Thyroid gland (tissue), 4 donors: ENCODE measurements around the gene TAF6. TPM values are rescaled to one million over a fixed set of nuclear protein-coding genes. Genes with fewer than 3 reads are reported as not detected.

Experiments
- DNase-seq, 2 donors: peaks; one replicate each; pipeline ENCODE4 v3.0.0-alpha.2; 2019
- H3K27ac ChIP-seq, 3 donors: fragments of 200-600 bp; sonication (generic); 1 replicate in 2 of 3; 2 replicates in 1 of 3; pipeline ENCODE4 v1.5.1; 2016 to 2019; ENCODE audit warnings: mild to moderate bottlenecking in 1 of 3, moderate library complexity in 1 of 3
- H3K27me3 ChIP-seq: fragments of 200-600 bp; sonication (generic); one replicate; pipeline ENCODE4 v1.5.1; 2019
- H3K36me3 ChIP-seq, 2 donors: fragments of 200-600 bp; sonication (generic); one replicate each; pipeline ENCODE4 v1.5.1; 2016 to 2019
- H3K4me1 ChIP-seq, 2 donors: fragments of 200-600 bp; sonication (generic); one replicate each; pipeline ENCODE4 v1.5.1; 2017 to 2019
- H3K4me3 ChIP-seq, 3 donors: fragments of 200-600 bp; sonication (generic); replicated peaks in 1 of 3; 1 replicate in 2 of 3; 2 replicates in 1 of 3; pipeline ENCODE4 v1.5.1; 2016; ENCODE audit warnings: mild to moderate bottlenecking in 1 of 3
- H3K9me3 ChIP-seq: fragments of 200-600 bp; sonication (generic); one replicate; pipeline ENCODE4 v1.5.1; 2017
- CTCF ChIP-seq, 6 experiments: fragments of 200-600 bp in 3 of 6; fragments of 450-650 bp in 3 of 6; sonication (generic) in 3 of 6; IDR thresholded peaks; one replicate each; pipeline ENCODE4 v1.5.1; 2016 to 2019; ENCODE audit warnings: antibody characterized with exemption in 6 of 6, mild to moderate bottlenecking in 2 of 6, inconsistent platforms in 1 of 6, moderate library complexity in 1 of 6
- POLR2A ChIP-seq, 2 donors: fragments of 450-650 bp; IDR thresholded peaks; one replicate each; pipeline ENCODE4 v1.6.1; 2017; ENCODE audit warnings: antibody characterized with exemption in 2 of 2, mild to moderate bottlenecking in 2 of 2, moderate library complexity in 1 of 2
- WGBS, 2 donors: methylation state at CpG; one replicate each; pipeline ENCODE4 v1.1.5; 2017; 5-methylcytosine and 5-hydroxymethylcytosine counted together
- intact Hi-C: fragments of 100-400 bp; cut with DNase I; formaldehyde crosslinking; loops from one replicate; pipeline ENCODE4 v1.15.1; 2023
- total RNA-seq, 4 donors: library from RNA; depleted of rRNA; stranded (reverse); fragments of >200 nt; gene quantifications; one replicate each; pipeline ENCODE4 v1.2.3, GENCODE V29; 2016

Gene TAF6
- total RNA-seq, 4 donors from 2014 or later: 50.3 to 104 (median 85.2) TPM

DNA sequence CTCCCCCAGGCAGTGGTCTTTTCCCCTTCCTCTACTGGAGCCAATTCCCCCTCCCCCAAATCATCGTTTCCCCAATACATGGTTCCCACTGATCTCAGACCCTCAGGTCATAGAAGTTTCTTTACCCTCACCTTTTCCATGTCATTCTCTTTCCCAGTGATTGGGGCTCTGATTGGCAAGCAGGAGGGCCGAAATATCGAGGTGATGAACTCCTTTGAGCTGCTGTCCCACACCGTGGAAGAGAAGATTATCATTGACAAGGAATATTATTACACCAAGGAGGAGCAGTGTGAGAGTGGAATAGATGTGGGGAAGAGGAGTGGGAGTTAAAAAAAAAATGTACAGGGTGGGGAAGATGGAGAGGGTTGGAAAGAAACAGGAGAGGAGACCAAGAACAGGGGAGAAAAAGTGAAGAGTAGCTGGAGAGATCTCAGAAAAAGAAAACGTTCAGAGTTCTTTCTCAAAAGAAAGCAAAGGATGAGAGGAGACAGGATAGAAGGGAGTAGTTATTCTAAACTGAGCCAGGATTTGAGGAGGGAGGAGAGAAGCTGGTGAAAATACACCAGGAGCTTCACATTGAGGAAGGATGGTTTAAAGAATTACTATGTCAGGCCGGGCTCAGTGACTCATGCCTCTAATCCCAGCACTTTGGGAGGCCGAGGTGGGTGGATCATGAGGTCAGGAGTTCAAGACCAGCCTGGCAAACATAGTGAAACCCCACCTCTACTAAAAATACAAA, 29.5 kb downstream of the TAF6 start:
- peaks cover 0 to 17% of the 10 kb centered on the region in 2 donors for H3K4me1 ChIP-seq
- peaks cover 34 to 38% of the 10 kb centered on the region in 2 donors for H3K36me3 ChIP-seq
- H3K27ac ChIP-seq: peak overlapping the region in 2 of 3 donors; percentile 83 to 88
- no peaks in the 10 kb centered on the region for H3K9me3 ChIP-seq
- DNase-seq: no peak
- H3K27me3 ChIP-seq: no peaks in the 10 kb centered on the region
- peak overlapping the region in 2 of 3 donors; percentile 28 to 72 for H3K4me3 ChIP-seq
- intact Hi-C loops: loop anchor here (5.0 kb wide), 1 partner anchor 38 kb away; the partner anchor contains the start of gene MBLAC1
- WGBS, 2 donors: 43 to 44% methylated on average over 7 of the region's 7 CpGs
- TF ChIP-seq POLR2A (IDR thresholded peaks at IDR 0.05) (no peak), CTCF (IDR thresholded peaks at IDR 0.05) (no peak)

DNA sequence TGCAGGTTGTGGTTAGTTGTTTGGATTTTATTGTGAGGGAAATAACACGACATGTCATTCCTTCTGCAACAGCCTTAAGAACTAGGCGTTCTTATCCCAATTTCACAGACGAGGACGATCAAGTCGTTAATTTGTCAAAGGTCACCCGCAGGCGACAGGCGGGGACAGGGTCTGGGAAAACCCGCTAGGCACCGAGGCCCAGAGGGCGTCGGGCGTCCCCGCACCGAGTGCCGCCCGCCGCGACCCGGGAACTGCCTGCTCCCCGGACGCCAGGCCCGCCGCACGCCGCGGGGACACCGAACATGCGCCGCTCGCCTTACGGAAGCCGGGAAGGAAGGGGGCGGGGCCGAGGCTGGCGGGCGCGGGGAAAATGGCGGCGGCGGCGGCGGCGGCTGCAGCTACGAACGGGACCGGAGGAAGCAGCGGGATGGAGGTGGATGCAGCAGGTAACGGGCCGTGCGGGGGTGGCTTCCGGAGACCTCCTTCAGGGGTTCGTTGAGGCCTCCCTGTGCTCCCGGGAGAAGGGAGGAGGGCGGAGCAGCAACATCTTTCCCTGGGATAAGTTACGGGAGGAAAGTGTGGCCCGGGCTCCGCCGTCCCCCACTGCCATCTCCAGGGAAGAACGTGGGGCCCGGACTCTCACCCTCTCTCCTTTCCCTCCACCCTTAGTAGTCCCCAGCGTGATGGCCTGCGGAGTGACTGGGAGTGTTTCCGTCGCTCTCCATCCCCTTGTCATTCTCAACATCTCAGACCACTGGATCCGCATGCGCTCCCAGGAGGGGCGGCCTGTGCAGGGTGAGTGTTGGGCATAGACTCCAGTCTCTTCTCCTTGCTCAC, 30.3 kb downstream of the TAF6 start, which contains the start of gene COPS6:
COPS6 (plus strand) TSS at position 349 of the 837 bp plus-strand sequence; CDS start at position 371, 22 bp downstream.
- DNase-seq: peak; percentile 79 to 85
- peak within 1 kb of the TSS; percentile 83 to 88 (median 84) for H3K27ac ChIP-seq
- H3K4me3 ChIP-seq: peak within 1 kb of the TSS; percentile 28 to 79 (median 72)
- peaks cover 0 to 17% of the 10 kb centered on the region in 2 donors for H3K4me1 ChIP-seq
- WGBS, 2 donors: 0 to 1% methylated on average over 38 to 46 of the region's 68 CpGs
- H3K9me3 ChIP-seq: no peaks in the 10 kb centered on the region
- peaks cover 28 to 30% of the 10 kb centered on the region in 2 donors for H3K36me3 ChIP-seq
- intact Hi-C loops: no loop called here
- no peaks in the 10 kb centered on the region for H3K27me3 ChIP-seq
- TF ChIP-seq CTCF (IDR thresholded peaks at IDR 0.05): peak in 1 of 6 experiments; percentile 11
- peak; percentile 57 to 84 for TF ChIP-seq POLR2A (IDR thresholded peaks at IDR 0.05)

GRCh38 chr7:100088095-100088620, 31.0 kb downstream of the TAF6 start:
- WGBS, 2 donors: 69 to 71% methylated on average over 11 of the region's 11 CpGs
- peaks cover 0 to 17% of the 10 kb centered on the region in 2 donors for H3K4me1 ChIP-seq
- peaks cover 22 to 23% of the 10 kb centered on the region in 2 donors for H3K36me3 ChIP-seq
- H3K9me3 ChIP-seq: no peaks in the 10 kb centered on the region
- intact Hi-C loops: no loop called here
- peak overlapping the region; percentile 28 to 79 (median 72) for H3K4me3 ChIP-seq
- no peaks in the 10 kb centered on the region for H3K27me3 ChIP-seq
- TF ChIP-seq CTCF (IDR thresholded peaks at IDR 0.05) (no peak), POLR2A (IDR thresholded peaks at IDR 0.05) (no peak)
- peak; percentile 33 to 49 for DNase-seq
- peak overlapping the region; percentile 83 to 88 (median 84) for H3K27ac ChIP-seq

DNA sequence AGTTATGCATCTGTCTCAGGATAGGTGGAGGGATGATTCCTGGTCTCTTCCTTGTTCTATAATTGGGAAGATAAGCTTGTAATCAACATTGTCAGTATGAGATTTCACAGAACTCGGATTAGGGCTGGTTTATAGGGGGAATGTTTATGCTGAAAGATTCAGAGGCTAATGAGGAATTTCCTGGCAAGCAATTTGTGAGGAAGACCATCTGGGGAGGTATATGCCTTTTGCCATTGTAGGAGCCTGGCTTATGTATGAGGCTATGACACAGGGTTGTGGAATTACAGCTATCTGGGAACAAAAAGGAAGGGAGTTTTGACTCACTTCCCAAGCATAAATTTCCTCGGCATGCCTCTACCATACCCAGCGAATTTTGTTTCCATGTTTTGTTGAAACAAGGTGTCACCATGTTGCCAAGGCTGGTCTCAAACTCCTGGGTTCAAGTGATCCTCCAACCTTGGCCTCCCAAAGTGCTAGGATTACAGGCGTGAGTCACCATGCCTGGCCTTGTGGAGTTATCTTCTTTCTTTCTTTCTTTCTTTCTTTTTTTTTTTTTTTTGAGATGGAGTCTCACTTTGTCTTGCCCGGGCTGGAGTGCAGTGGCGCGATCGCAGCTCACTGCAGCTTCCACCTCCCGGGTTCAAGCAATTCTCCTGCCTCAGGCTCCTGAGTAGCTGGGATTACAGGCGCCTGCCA, 32.0 kb downstream of the TAF6 start:
- WGBS, 2 donors: 71% methylated on average over 10 of the region's 10 CpGs
- Histone ChIP-seq H3K36me3 (peaks cover 14% of the 10 kb centered on the region in 2 donors), H3K4me1 (peaks cover 9 to 24% of the 10 kb centered on the region in 2 donors), H3K27ac (no peak overlapping the region), H3K4me3 (no peak overlapping the region), H3K9me3 (no peaks in the 10 kb centered on the region), H3K27me3 (no peaks in the 10 kb centered on the region)
- no peak for TF ChIP-seq POLR2A (IDR thresholded peaks at IDR 0.05)
- no peak for TF ChIP-seq CTCF (IDR thresholded peaks at IDR 0.05)
- no peak for DNase-seq
- intact Hi-C loops: no loop called here
